GM23338 (cell line): ENCODE data around the gene STX11.

Experiments used
- CREB1 ChIP-seq: fragments of 250-450 bp; sonication (Bioruptor Pico); IDR thresholded peaks from 2 replicates; pipeline ENCODE4 v1.5.0; 2020; ENCODE audit warnings: low read depth, mild to moderate bottlenecking, moderate library complexity
- CTCF ChIP-seq, 2 experiments: fragments of 200-600 bp in 1 of 2; sonication (generic) in 1 of 2; conservative IDR thresholded peaks; 2 replicates each; pipeline versions ENCODE4 v1.5.1 to v1.6.1; 2016 to 2017; ENCODE audit warnings: antibody characterized with exemption in 2 of 2, low read depth in 2 of 2, mild to moderate bottlenecking in 2 of 2, moderate library complexity in 1 of 2
- ETS1 ChIP-seq: IDR thresholded peaks from 2 replicates; pipeline ENCODE4 v1.6.1; 2016; ENCODE audit warnings: antibody characterized with exemption
- EZH2 ChIP-seq: fragments of 200-600 bp; sonication (generic); IDR thresholded peaks from one replicate; pipeline ENCODE4 v1.8.0; 2017; ENCODE audit warnings: antibody characterized with exemption, mild to moderate bottlenecking, low read depth; ENCODE audit not compliant: unreplicated experiment
- EZH2phosphoT487 ChIP-seq: fragments of 200-600 bp; sonication (generic); IDR thresholded peaks from one replicate; pipeline ENCODE4 v1.8.1; 2018; ENCODE audit warnings: antibody characterized with exemption; ENCODE audit not compliant: unreplicated experiment
- JUNB ChIP-seq: IDR thresholded peaks from one replicate; pipeline ENCODE4 v1.6.1; 2016; ENCODE audit warnings: antibody characterized with exemption; ENCODE audit not compliant: unreplicated experiment
- POLR2AphosphoS5 ChIP-seq: IDR thresholded peaks from 2 replicates; pipeline ENCODE4 v1.6.1; 2016; ENCODE audit warnings: antibody characterized with exemption, low read depth
- REST ChIP-seq: IDR thresholded peaks from one replicate; pipeline ENCODE4 v1.6.1; 2018; ENCODE audit warnings: antibody characterized with exemption; ENCODE audit not compliant: unreplicated experiment
- STAT1 ChIP-seq: IDR thresholded peaks from one replicate; pipeline ENCODE4 v1.6.1; 2016; ENCODE audit warnings: antibody characterized with exemption; ENCODE audit not compliant: unreplicated experiment
- ZNF331 ChIP-seq: fragments of 250-450 bp; sonication (Bioruptor Pico); IDR thresholded peaks from 2 replicates; pipeline ENCODE4 v1.5.0; 2020; ENCODE audit warnings: low read depth, mild to moderate bottlenecking, moderate library complexity

GRCh38 chr6:144113366-144113765 lies 37.0 kb upstream of the STX11 start:
- TF ChIP-seq CTCF (conservative IDR thresholded peaks at IDR 0.05; ENCODE audit: low read depth in 2 of 2) (no peak), ETS1 (no peak), ZNF331 (no peak), POLR2AphosphoS5 (no peak), JUNB (no peak), REST (no peak), EZH2 (no peak), CREB1 (no peak), EZH2phosphoT487 (no peak), STAT1 (no peak)
